Fibroblast of lung (primary cell): ENCODE measurements around the gene ENOX1. TPM values are rescaled to one million over a fixed set of nuclear protein-coding genes. Genes with fewer than 3 reads are reported as not detected.

Source experiments
- DNase-seq, 2 donors: peaks; one replicate each; pipeline versions ENCODE4 v3.0.0 to v3.0.0-alpha.2; 2010; ENCODE audit warnings: low read depth in 2 of 2
- H2AFZ ChIP-seq: 2 replicates; pipeline ENCODE4 v1.5.1; 2012; ENCODE audit warnings: low read length, control low read depth, inconsistent platforms
- H3K27ac ChIP-seq: 2 replicates; pipeline ENCODE4 v1.5.1; 2011; ENCODE audit warnings: low read length, control low read depth; ENCODE audit not compliant: insufficient read depth
- H3K27me3 ChIP-seq: 2 replicates; pipeline ENCODE4 v1.5.1; 2011; ENCODE audit warnings: mild to moderate bottlenecking, low read length; ENCODE audit not compliant: control insufficient read depth, insufficient read depth
- H3K36me3 ChIP-seq: 2 replicates; pipeline ENCODE4 v1.5.1; 2011; ENCODE audit warnings: low read length; ENCODE audit not compliant: control insufficient read depth, insufficient read depth
- H3K4me1 ChIP-seq: 2 replicates; pipeline ENCODE4 v1.5.1; 2011; ENCODE audit warnings: low read length; ENCODE audit not compliant: control insufficient read depth, insufficient read depth; ENCODE audit errors: extremely low read depth
- H3K4me2 ChIP-seq: 2 replicates; pipeline ENCODE4 v1.5.1; 2011; ENCODE audit warnings: low read length, control low read depth; ENCODE audit not compliant: insufficient read depth; ENCODE audit errors: extremely low read depth
- H3K4me3 ChIP-seq, 4 experiments: fragments of 200-600 bp in 1 of 4; sonication (generic) in 1 of 4; replicated peaks in 1 of 4; 2 replicates each; pipeline ENCODE4 v1.5.1; 2011 to 2016; ENCODE audit warnings: low read length in 4 of 4, low read depth in 3 of 4, mild to moderate bottlenecking in 3 of 4, control low read depth in 2 of 4, inconsistent platforms in 1 of 4, mixed read lengths in 1 of 4; ENCODE audit not compliant: insufficient read depth in 1 of 4; ENCODE audit errors: control extremely low read depth in 1 of 4
- H3K79me2 ChIP-seq: 2 replicates; pipeline ENCODE4 v1.5.1; 2012; ENCODE audit warnings: mild to moderate bottlenecking, low read length, inconsistent platforms; ENCODE audit not compliant: control insufficient read depth, insufficient read depth
- H3K9ac ChIP-seq: 2 replicates; pipeline ENCODE4 v1.5.1; 2011; ENCODE audit warnings: mild to moderate bottlenecking, low read length, control low read depth; ENCODE audit not compliant: insufficient read depth
- H3K9me3 ChIP-seq: 2 replicates; pipeline ENCODE4 v1.5.1; 2012; ENCODE audit warnings: low read depth, low read length; ENCODE audit not compliant: control insufficient read depth, insufficient read depth
- H4K20me1 ChIP-seq: 2 replicates; pipeline ENCODE4 v1.5.1; 2011; ENCODE audit warnings: low read length; ENCODE audit not compliant: control insufficient read depth, insufficient read depth; ENCODE audit errors: extremely low read depth
- CTCF ChIP-seq, 2 donors: IDR thresholded peaks in 1 of 2; conservative IDR thresholded peaks in 1 of 2; 1 replicate in 1 of 2; 2 replicates in 1 of 2; pipeline ENCODE4 v1.5.1; 2011 to 2012; ENCODE audit warnings: low read length in 2 of 2, control low read depth in 1 of 2, inconsistent platforms in 1 of 2, low read depth in 1 of 2, mild to moderate bottlenecking in 1 of 2
- EZH2 ChIP-seq: IDR thresholded peaks from 2 replicates; pipeline ENCODE4 v1.5.1; 2012; ENCODE audit warnings: low read length, control low read depth, mild to moderate bottlenecking; ENCODE audit errors: missing control alignments
- polyA plus RNA-seq, 2 donors: library from polyadenylated mRNA; depleted of rRNA in 1 of 2; stranded (reverse) in 1 of 2; unstranded in 1 of 2; fragments of >200 nt; gene quantifications; 2 replicates each; pipeline ENCODE4 v1.2.1, GENCODE V29; 2011 to 2012; ENCODE audit warnings: missing spikeins in 1 of 2
- total RNA-seq: library from RNA; depleted of rRNA; stranded (reverse); fragments of >200 nt; gene quantifications from 2 replicates; pipeline ENCODE4 v1.2.1, GENCODE V29; 2014

The ENOX1 gene
- total and polyA plus RNA-seq, 2 donors (not counting 1 experiment from before 2014, with no cell fraction given): 3.5 to 7.6 TPM

DNA sequence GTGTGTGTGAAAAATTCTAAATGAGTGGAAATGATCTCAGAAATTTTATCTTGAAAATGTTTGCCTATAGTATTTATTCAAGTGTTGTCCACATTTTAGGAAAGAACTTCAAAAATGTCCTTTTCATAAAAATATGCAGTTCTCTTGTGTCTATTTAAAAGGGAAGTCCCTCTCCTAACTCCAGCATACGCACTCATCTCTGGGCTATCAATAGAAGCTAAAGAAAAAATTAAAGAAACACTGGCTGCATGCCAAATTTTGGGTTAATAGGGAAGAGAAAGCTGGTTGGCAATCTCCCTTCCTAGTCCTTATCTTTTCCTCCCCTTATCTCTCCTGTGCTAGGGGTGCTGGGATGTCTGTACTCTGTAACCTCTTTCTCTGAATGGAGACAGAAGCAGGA, 313.3 kb downstream of the ENOX1 start:
- H3K36me3 ChIP-seq: no peaks in the 10 kb centered on the region
- no peak overlapping the region for H3K4me2 ChIP-seq
- H3K9ac ChIP-seq: no peak overlapping the region
- no peaks in the 10 kb centered on the region for H4K20me1 ChIP-seq
- H3K9me3 ChIP-seq: no peaks in the 10 kb centered on the region
- no peak for TF ChIP-seq CTCF (conservative IDR thresholded peaks at IDR 0.05 in 1 of 2, IDR thresholded peaks at IDR 0.05 in 1 of 2; ENCODE audit: low read depth in 1 of 2, low read length in 2 of 2)
- no peaks in the 10 kb centered on the region for H3K79me2 ChIP-seq
- H2AFZ ChIP-seq: no peak overlapping the region
- no peak overlapping the region for H3K27ac ChIP-seq
- H3K4me3 ChIP-seq: no peak overlapping the region
- H3K4me1 ChIP-seq: no peaks in the 10 kb centered on the region
- H3K27me3 ChIP-seq: no peaks in the 10 kb centered on the region
- no peak for DNase-seq

DNA sequence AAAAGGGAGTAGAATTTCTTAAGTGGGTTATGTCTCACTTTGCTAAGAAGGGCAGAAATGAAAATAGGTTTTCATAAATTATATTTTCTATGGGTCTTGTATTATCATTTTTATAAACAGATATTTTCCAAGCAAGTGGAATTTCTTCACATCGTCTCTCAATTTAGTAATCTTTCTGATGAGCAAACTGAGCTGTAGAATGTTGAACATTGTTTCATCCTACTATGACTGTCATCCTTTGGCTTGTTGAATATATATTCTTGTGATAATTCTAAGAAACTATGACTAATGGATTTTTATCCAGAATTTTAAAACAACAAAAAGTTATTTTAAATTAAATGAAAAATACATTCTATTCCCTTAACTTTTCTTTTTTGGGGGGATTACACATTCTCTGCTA, 313.8 kb downstream of the ENOX1 start:
- Histone ChIP-seq H3K79me2 (no peaks in the 10 kb centered on the region), H3K4me1 (no peaks in the 10 kb centered on the region), H3K27ac (no peak overlapping the region), H2AFZ (no peak overlapping the region), H3K4me2 (no peak overlapping the region), H3K4me3 (no peak overlapping the region), H3K27me3 (no peaks in the 10 kb centered on the region), H4K20me1 (no peaks in the 10 kb centered on the region), H3K9me3 (no peaks in the 10 kb centered on the region), H3K36me3 (no peaks in the 10 kb centered on the region), H3K9ac (no peak overlapping the region)
- TF ChIP-seq CTCF (conservative IDR thresholded peaks at IDR 0.05 in 1 of 2, IDR thresholded peaks at IDR 0.05 in 1 of 2; ENCODE audit: low read depth in 1 of 2, low read length in 2 of 2): no peak
- TF ChIP-seq EZH2: no peak
- no peak for DNase-seq

DNA sequence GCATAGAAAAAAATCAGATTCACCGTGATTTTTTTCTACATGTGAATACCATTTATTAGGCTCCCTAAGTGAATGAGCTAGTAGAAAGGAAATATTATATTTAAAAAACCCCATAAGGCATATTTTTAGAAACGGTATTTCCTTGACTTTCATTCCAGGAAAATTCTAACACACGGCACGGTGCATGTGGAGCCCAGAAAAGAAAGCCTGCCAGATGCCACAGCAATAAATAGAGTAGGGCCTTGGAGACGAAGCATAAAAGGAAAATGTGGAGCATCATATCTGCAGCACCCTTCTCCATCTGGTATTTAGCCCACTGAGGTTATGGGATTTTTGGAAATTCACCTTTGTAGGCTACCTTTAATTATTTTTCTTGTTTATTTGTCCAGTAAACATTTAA, 314.4 kb downstream of the ENOX1 start:
- H3K4me3 ChIP-seq: no peak overlapping the region
- H3K9me3 ChIP-seq: no peaks in the 10 kb centered on the region
- TF ChIP-seq CTCF (conservative IDR thresholded peaks at IDR 0.05 in 1 of 2, IDR thresholded peaks at IDR 0.05 in 1 of 2; ENCODE audit: low read depth in 1 of 2, low read length in 2 of 2) (no peak), EZH2 (no peak)
- no peak for DNase-seq
- H3K4me1 ChIP-seq: no peaks in the 10 kb centered on the region
- no peak overlapping the region for H3K27ac ChIP-seq
- H2AFZ ChIP-seq: no peak overlapping the region
- no peaks in the 10 kb centered on the region for H3K36me3 ChIP-seq
- H3K27me3 ChIP-seq: no peaks in the 10 kb centered on the region
- no peaks in the 10 kb centered on the region for H4K20me1 ChIP-seq
- H3K9ac ChIP-seq: no peak overlapping the region
- H3K79me2 ChIP-seq: no peaks in the 10 kb centered on the region
- H3K4me2 ChIP-seq: no peak overlapping the region
